GM12872 (cell line): Measurements from ENCODE around the gene ANKS1A.

ENCODE experiments used
- TF ChIP-seq, protein P1 (sequence below): IDR thresholded peaks from 3 replicates; pipeline ENCODE4 v1.5.1; 2011; ENCODE audit warnings: low read depth, mild to moderate bottlenecking, low read length, moderate library complexity; ENCODE audit not compliant: insufficient read depth

ANKS1A gene

DNA sequence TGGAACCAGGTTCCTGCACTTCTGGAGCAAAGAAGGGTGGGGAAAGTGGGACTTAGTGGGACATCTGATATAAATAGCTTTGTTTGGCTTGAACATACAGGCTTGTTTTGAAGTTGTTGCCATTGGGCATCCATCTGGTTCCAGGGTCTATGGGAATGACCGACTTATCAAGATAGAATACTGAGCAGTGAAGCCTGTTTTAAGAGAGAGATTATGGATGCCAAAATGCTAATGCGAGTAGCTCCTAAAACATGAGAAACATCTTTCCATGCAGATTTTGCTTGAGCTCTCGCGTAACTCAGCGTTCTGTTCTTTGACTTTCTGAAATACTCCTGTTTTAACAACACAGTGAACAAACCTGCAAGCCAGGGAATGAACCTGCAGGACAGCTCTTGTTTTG lies 98.5 kb downstream of the ANKS1A start:
- TF ChIP-seq, protein P1, sequence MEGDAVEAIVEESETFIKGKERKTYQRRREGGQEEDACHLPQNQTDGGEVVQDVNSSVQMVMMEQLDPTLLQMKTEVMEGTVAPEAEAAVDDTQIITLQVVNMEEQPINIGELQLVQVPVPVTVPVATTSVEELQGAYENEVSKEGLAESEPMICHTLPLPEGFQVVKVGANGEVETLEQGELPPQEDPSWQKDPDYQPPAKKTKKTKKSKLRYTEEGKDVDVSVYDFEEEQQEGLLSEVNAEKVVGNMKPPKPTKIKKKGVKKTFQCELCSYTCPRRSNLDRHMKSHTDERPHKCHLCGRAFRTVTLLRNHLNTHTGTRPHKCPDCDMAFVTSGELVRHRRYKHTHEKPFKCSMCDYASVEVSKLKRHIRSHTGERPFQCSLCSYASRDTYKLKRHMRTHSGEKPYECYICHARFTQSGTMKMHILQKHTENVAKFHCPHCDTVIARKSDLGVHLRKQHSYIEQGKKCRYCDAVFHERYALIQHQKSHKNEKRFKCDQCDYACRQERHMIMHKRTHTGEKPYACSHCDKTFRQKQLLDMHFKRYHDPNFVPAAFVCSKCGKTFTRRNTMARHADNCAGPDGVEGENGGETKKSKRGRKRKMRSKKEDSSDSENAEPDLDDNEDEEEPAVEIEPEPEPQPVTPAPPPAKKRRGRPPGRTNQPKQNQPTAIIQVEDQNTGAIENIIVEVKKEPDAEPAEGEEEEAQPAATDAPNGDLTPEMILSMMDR: no peak

DNA sequence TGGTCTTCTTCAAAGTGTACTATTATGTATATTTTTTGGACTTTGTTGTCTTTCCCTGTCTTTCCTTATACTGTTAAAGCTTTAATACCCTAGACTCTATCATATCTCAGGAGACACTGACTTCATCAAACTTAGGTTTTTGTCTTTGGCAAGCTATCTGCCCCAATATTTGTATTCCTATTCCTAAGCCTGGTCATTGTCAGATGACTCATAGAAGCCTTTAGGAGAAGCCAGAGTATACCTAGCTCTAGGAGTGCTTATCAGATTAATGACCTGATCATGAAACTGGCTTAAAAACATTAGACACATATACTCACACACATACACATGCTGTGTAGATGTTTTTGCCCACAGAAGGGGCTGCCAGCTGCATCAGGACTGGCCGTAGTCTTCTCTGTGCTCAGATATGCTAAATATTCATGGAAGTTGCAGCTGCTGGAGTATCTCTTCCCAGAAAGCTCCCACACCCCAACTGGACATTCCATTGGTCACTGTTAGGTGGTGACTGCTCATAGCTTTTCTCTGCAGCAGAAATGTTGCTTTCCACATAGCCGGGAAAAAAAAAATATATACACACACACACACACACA lies 102.0 kb downstream of the ANKS1A start:
- TF ChIP-seq, protein P1: no peak

DNA sequence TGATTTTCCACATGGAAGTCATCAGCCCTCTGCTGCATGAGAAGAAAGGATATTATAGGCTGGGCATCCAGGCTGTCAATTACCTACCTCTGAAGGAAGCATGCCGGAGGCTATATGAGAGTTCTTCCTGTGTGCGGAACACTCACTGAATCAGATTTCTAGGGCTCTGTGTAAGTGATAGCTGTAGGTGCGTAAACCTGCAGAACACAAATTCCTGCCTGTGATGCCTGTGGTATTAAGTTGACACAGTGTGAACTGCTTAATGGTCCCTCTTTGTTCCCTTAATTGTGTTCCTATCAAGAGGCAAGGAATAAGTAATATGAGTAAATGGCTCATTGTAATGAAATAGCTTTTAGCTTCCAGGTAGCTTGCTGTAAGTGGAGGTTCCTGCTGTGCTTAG lies 103.3 kb downstream of the ANKS1A start:
- TF ChIP-seq, protein P1: no peak

DNA sequence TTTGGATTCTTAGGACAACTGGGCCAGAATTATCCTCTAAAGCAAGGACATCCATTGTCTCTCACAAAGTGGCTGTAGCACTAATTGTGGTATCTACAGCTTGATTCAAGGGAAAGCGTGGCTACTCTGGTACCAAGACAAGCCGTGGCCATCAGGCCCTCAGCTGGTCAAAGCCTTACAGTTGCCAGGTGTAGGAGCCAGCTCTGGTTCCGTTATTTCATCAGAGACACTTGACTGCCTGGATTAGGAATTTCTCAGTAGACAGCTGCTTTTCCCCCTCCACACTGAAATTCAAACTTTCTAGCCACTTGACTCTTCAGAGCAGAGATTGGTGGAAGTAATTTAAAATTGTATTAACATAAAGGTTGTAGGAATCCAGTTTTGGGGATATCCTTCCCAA lies 104.2 kb downstream of the ANKS1A start:
- TF ChIP-seq, protein P1: no peak

DNA sequence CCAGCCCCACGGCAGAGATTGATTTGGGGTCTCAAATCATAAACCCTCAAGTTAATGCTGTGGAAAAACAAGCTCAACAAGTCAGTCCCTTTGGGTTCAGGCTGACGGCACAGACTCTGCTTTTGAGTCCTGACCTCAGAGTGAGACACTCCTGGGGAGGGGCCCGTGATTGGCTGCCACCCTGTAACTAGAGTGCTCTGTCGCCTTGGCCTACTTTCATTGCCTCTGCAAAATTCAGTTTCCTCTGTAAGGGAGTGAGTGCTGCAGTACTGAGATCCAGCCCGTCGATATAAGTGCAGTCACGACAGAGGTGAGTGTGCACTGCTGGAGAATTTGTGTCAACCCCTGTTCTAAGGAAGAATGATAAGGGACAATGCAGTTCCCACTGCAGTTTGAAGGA lies 105.6 kb downstream of the ANKS1A start:
- TF ChIP-seq, protein P1: no peak

DNA sequence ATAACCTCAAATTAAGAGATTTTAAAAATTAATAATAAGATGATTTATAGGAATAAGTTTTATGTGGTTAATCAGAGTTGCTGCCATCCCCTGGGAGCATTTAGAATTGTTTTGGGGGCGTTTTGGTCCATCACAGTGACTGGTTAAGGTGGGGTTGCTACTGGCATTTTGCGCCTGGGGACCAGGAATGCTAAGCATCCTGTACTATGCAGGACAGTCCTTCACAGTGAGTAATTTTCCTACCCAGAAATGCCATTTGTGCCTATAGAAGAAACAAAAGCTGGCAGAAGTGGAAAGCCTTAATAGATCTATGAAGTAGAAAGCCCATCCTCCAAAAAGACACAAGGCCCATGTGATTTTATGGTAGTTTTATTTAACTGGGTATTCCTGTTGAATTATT lies 118.0 kb downstream of the ANKS1A start:
- TF ChIP-seq, protein P1: no peak

DNA sequence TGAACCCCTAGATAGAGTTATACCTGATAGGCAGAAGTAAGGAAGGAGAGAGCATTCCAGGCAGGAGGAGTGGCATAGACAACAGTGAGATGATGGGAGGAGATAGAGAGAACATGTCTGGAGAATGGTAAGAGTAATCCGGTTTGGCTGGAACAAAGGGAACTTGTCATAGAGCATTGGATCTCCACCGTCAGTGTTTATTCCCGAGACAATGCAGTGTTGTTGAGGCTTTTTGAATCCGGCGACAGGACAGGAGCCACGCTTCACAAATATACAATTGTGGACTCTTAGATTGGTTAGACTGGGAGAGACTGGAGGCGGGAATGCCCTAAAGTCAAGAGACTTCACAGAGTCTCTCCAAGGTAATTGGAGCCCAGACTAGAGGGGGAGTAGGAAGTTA lies 119.8 kb downstream of the ANKS1A start:
- TF ChIP-seq, protein P1: no peak
